HG03097 (cell line): Measurements from ENCODE around the gene PRKCD.
A peak's percentile ranks its signal among the peaks of the same experiment; 100 is the strongest.

Source experiments
- ATAC-seq: cut with Tn5 transposase; IDR thresholded peaks from one replicate; pipeline ENCODE4 v1.9.1; 2021; ENCODE audit not compliant: unreplicated experiment, low FRiP score

PRKCD gene

DNA sequence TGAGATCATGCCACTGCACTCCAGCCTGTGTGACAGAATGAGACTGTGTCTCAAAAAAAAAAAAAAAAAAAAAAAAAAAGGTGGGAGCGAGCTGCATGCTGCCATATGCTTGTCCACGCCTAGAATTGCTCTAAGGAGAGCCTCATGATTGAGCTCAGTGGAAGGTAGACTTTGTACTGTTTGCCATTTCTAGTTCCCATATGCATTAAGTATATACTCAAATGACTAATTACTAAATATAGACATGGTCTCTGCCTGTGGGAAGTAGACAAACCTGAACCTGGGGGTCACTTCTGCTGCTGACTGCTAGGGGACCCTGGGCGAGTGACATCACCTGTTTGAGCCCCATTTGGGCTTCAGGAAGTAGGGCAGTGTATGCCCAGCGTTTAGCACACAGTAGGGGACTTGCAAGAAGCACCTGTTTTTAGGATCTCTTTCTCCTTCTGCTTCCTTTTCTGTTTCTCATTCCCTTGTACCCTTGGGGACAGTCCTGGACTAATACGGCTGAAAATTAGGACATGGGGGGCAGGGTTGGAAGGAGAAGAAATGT lies 27.2 kb downstream of the PRKCD start:
- ATAC-seq, result no peak

DNA sequence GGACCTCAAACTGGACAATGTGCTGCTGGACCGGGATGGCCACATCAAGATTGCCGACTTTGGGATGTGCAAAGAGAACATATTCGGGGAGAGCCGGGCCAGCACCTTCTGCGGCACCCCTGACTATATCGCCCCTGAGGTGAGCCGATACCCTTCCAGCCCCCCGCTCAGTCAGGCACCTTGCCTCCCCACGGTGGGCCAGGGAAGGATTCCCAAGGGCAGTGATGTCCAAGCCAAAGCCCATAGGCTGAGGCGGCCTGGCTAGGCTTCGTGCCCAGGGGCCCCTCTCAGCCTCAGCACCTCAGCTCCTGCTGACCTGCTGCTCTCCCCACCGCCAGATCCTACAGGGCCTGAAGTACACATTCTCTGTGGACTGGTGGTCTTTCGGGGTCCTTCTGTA lies 27.7 kb downstream of the PRKCD start:
- no peak for ATAC-seq

DNA sequence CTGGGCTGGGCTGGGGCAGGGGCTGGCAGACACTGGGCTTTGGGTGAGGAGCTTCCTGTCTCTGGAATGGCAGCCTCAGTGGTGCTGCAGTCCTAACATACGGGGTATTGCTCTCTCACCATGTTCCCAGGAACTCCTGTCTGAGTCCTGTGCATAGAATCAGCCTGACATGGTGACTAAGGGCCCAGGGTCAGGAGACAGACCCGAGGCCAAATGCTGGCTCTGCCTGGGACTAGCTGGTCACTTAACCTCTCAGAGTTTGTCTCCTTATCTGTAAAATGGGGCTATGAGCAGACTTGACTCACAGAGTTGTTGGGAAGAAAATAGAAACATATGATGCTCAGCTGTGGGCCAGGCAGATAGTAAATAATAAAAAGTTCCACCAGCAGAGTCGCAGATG lies 28.3 kb downstream of the PRKCD start:
- ATAC-seq, result no peak

DNA sequence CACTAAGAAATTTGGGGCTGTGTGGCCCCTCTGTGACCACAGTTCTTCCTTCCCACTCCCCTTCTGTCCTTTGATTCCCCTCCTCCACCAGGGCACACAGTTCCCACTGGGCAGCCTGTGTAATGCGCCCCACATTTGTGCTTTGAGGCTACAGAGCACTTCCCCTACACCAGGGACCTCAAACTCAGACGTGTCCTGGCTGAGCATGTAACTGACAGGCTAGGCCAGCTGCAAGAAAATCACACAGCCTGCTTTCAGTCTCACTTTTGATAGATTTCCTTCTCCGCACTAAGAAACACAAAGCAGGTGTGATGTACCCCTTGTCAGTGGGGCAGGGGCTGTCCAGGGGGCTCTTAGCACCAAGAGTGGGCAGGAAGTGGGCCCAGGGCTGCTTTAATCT lies 29.6 kb downstream of the PRKCD start:
- ATAC-seq, result no peak

DNA sequence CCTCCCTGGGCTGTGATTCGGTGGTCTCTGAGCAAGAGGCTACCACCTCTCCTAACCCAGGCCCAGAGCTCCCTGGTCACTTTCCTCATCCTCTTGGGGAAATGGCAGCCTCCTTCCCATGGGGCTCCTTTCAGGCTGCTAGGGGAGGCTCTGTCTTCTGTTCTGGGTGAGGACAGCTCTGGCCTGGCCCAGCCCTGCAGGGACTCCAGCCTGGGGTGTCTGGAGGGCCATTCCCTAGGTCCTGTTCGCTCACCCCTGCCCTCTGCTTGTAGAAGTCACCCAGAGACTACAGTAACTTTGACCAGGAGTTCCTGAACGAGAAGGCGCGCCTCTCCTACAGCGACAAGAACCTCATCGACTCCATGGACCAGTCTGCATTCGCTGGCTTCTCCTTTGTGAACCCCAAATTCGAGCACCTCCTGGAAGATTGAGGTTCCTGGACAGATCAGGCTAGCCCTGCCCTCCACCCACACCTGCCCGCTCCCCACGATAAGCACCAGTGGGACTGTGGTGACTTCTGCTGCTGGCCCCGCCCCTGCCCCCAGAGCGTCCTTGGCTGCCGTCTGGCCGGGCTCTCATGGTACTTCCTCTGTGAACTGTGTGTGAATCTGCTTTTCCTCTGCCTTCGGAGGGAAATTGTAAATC lies 30.9 kb downstream of the PRKCD start:
- no peak for ATAC-seq

DNA sequence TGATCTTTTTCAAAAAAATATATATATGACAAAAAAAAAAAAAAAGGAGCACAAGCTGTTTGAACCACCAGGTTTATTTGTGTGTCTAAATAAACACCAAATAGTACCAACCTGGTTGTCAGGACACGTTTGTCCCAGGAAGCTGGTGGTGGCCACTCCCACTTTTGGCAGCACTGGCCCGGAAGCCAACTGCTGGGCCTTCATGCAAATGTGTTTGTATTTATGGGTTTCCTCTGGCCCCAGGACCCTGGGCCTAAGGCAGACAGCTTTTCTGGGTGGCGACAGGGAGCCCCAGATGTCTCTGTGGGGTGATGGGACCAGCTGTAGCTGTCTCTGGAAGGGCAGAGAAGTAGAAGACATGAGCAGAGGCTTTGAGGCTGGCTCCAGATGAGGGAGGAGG lies 31.6 kb downstream of the PRKCD start:
- no peak for ATAC-seq

GRCh38 chr3:53193466-53194209 lies 32.6 kb downstream of the PRKCD start:
- no peak for ATAC-seq

GRCh38 chr3:53194210-53195065 lies 33.4 kb downstream of the PRKCD start:
- ATAC-seq, result no peak

DNA sequence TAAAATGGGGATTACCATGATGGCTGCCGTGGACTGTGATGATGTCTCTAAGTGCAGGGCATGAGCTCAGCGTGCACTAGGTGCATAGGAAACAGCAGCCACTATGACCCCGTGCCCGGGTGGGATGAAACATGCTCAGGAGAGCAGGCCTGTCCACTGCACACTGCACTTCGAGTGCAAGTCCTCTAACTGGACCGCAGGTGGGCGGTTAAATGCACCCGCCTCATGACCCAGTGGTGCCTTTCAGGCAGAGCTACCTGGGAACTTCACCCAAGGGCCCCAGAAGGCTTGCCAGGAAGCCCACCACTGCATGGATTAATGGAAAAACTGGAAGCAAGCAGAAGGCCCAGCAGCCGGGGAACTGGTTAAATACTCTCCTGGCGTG lies 34.0 kb downstream of the PRKCD start:
- no peak for ATAC-seq

GRCh38 chr3:53195602-53196574 lies 34.9 kb downstream of the PRKCD start:
- ATAC-seq, result peak; percentile 49

DNA sequence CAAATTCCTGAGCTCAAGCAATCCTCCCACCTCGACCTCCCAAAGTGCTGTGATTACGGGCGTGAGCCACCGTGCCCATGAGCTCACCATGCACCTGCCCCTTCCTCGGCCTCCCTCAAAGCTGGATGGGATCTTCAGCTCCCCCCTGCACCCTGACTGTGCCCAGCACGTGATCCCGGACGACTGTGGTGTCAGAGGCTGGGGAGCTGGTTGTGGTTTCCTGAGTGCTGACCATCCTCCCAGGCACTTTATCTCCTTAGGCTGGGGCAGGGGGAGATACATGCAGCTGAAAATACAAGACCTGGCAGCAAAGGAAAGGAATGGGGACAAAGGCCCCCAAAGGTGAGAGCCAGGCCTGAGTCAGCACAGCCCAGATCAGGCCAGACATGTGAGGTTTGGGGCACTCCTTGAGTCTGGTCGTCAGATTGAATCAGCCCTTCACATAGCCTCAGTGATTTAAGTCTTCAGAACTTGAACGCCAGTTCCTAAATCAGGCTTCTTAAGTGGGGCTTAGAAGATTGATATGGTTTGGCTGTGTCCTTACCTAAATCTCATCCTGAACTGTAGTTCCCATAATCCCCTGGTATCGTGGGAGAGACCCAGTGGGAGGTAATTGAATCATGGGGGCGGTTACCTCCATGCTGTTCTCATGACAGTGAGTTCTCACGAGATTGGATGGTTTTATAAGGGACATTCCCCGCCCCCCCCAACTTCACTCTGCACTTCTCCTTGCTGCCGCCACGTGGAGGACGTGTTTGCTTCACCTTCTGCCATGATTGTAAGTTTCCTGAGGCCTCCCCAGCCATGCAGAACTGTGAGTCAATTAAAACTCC lies 35.8 kb downstream of the PRKCD start:
- ATAC-seq, result no peak

DNA sequence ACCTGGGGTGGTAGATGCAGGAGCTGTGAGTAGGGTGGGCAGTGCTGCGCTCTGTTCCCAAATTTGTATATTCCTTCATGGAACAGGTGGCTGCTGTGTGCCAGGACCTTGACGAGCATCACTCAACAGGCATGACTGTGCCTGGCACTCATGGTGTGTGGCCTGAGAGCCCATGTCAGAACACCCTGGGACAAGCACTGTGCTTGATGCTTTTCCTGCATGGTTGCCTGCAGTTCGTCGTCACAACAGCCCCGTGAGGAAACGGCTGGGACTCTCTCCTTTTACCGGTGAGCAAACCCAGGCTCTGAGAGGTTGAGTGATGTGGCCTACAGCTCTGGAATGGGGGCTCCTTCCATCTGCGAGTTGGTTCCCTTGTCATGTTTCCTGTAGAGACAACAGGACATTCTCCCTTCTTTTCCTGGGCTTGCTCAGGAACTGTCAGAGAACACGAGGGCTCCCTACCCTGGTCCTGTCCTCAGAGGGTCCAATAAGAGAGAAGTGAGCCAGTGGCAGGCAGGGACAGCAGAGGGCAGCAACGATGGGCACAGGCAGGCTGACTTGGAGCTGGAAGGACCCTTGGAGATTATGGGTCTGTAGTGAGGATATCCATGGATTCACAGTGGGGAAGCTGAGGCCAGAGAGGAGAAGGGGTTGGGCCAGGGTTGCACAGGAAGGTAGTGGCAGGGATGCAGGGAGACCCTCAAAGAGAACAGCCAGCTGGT lies 37.4 kb downstream of the PRKCD start:
- ATAC-seq, result no peak

- ATAC-seq, result no peak
These were observed 38.0 kb downstream of the PRKCD start for GRCh38 chr3:53198996-53199395.

- no peak for ATAC-seq
These were observed 38.8 kb downstream of the PRKCD start for GRCh38 chr3:53199834-53200233.

GRCh38 chr3:53200501-53201498 lies 39.8 kb downstream of the PRKCD start:
- no peak for ATAC-seq

DNA sequence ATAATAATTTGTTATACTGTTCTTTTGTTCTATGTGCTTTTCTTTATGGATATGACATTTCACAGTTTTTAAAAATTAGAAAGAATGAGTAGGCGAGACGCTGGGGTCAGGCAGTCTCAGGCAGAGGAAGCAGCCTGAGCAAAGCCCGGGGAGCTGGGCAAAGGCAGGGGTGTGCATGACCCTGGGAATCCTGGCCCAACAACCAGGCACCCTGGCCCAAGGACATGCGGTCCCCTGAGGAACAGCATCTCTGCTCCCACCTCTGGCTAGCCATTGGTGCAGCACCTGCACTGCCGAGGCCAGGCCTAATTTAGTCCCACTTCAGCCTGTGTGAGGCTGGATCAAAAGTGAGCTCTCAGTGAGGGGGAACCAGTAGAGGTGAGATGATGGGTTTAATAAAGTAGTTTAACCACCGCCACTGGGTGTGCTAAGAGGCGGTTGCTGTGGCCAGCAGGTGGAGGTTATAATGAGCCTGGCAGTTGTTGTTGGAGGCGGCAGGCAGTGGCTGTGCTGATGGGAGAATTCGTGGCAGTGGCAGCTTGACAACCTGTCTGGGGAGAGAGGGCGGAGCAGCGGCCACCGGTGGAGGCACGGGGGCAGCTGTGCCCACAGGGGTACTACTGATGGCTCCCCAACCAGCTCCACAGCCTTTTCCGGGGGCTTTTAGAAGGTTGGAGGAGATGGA lies 41.5 kb downstream of the PRKCD start:
- no peak for ATAC-seq
